ENCODE measurements around the gene HIPK1. TPM values are rescaled to one million over a fixed set of nuclear protein-coding genes. Genes with fewer than 3 reads are reported as not detected.

Gene HIPK1
- total RNA-seq, 1 experiment from 2014 or later, result 48.2 TPM

DNA sequence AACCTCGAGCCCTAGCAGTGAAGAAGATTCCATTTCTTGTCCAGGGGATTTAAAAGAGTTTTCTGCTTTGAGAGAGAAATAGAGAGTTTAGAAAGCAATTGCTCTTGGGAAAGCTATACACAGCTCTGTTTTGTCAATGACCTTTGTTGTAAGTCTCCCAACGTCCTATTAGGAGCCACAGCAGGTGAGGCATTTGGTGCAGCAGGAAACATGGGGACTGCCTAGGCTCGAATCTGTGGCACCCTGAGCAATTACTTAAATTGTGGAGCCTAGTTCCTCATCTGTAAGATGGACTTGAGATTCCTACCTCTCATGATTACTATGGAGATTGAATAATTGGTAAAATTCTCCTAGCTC is 15.8 kb upstream of the HIPK1 start:
- intact Hi-C loops (cut with micrococcal nuclease; ENCODE audit: unreplicated experiment), result no loop called here
- Histone ChIP-seq H3K27me3 (replicated peaks; ENCODE audit: control insufficient read depth, insufficient read depth, low read length) (no peaks in the 10 kb centered on the region), H3K9me3 (no peaks in the 10 kb centered on the region), H3K4me3 (ENCODE audit: low read depth, low read length) (no peak overlapping the region), H3K36me3 (ENCODE audit: control insufficient read depth, insufficient read depth, low read length) (no peaks in the 10 kb centered on the region), H3K4me1 (no peaks in the 10 kb centered on the region)
- POLR2A ChIA-PET, result no interaction called here
- CTCF ChIA-PET, result interaction anchor here (0.5 kb wide), 1 partner anchor 49 kb away, joined by 5 read pairs; no protein-coding TSS in a partner anchor
- Mint-ChIP-seq H3K36me3 (ENCODE audit: insufficient read depth, unreplicated experiment) (no peaks in the 10 kb centered on the region), H3K27ac (ENCODE audit: unreplicated experiment) (no peak overlapping the region), H3K4me3 (ENCODE audit: unreplicated experiment) (no peak overlapping the region), H3K9me3 (ENCODE audit: unreplicated experiment) (no peaks in the 10 kb centered on the region), H3K4me1 (ENCODE audit: low read depth, unreplicated experiment) (no peaks in the 10 kb centered on the region), H3K27me3 (ENCODE audit: insufficient read depth, unreplicated experiment) (no peaks in the 10 kb centered on the region)
- TF ChIP-seq, protein P1, sequence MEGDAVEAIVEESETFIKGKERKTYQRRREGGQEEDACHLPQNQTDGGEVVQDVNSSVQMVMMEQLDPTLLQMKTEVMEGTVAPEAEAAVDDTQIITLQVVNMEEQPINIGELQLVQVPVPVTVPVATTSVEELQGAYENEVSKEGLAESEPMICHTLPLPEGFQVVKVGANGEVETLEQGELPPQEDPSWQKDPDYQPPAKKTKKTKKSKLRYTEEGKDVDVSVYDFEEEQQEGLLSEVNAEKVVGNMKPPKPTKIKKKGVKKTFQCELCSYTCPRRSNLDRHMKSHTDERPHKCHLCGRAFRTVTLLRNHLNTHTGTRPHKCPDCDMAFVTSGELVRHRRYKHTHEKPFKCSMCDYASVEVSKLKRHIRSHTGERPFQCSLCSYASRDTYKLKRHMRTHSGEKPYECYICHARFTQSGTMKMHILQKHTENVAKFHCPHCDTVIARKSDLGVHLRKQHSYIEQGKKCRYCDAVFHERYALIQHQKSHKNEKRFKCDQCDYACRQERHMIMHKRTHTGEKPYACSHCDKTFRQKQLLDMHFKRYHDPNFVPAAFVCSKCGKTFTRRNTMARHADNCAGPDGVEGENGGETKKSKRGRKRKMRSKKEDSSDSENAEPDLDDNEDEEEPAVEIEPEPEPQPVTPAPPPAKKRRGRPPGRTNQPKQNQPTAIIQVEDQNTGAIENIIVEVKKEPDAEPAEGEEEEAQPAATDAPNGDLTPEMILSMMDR (IDR thresholded peaks at IDR 0.05; ENCODE audit: insufficient read depth in 1 of 2, low read depth in 1 of 2, low read length in 1 of 2, severe bottlenecking in 1 of 2, unreplicated experiment in 1 of 2), result no peak
- DNase-seq, result no peak
- BruUV-seq (replicated peaks), result no TSS peak

DNA sequence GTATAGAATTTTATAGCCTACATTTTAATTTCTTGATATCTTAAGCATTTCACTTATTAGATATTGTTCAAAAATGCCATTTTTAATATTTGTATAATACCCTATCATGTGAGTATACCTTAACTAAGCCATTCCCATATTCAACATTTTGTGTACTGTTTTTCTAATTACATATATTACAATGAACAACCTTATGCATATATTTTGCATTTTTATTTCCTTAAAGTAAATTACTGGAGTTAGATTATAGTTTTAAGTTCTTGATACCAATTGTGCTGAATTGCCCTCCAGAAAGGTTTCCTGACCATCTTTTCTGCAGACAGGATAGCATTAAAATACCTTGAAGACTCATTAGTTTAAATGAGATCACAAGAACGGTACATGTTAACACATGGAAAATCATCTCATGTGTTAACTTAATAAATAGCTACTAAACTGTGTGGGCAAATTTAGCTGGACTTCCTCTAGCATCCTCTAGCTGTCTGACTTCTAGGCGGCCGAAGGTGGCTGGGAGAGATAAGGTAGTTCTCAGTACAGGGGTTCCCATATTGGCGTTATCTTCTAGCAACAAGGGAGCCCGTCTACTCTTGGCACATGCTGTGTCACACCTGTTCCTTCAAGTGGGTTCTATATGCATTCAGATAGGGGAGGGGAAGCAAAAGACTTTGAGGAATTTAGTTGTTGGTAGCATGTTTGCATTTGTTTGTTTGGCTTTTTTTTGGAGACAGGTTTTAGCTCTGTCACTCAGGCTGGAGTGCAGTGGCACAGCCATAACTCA is 15.0 kb upstream of the HIPK1 start:
- no peaks in the 10 kb centered on the region for H3K9me3 ChIP-seq
- H3K4me1 ChIP-seq, result no peaks in the 10 kb centered on the region
- H3K27me3 ChIP-seq (replicated peaks; ENCODE audit: control insufficient read depth, insufficient read depth, low read length), result no peaks in the 10 kb centered on the region
- Mint-ChIP-seq H3K9me3 (ENCODE audit: unreplicated experiment) (no peaks in the 10 kb centered on the region), H3K36me3 (ENCODE audit: insufficient read depth, unreplicated experiment) (no peaks in the 10 kb centered on the region), H3K4me1 (ENCODE audit: low read depth, unreplicated experiment) (no peaks in the 10 kb centered on the region), H3K4me3 (ENCODE audit: unreplicated experiment) (no peak overlapping the region), H3K27me3 (ENCODE audit: insufficient read depth, unreplicated experiment) (no peaks in the 10 kb centered on the region), H3K27ac (ENCODE audit: unreplicated experiment) (no peak overlapping the region)
- H3K4me3 ChIP-seq (ENCODE audit: low read depth, low read length), result no peak overlapping the region
- intact Hi-C loops (cut with micrococcal nuclease; ENCODE audit: unreplicated experiment), result no loop called here
- no TSS peak for BruUV-seq (replicated peaks)
- TF ChIP-seq, protein P1 (IDR thresholded peaks at IDR 0.05; ENCODE audit: insufficient read depth in 1 of 2, low read depth in 1 of 2, low read length in 1 of 2, severe bottlenecking in 1 of 2, unreplicated experiment in 1 of 2), result no peak
- no peaks in the 10 kb centered on the region for H3K36me3 ChIP-seq (ENCODE audit: control insufficient read depth, insufficient read depth, low read length)
- no peak for DNase-seq
- ChIA-PET CTCF (no interaction called here), POLR2A (no interaction called here)

DNA sequence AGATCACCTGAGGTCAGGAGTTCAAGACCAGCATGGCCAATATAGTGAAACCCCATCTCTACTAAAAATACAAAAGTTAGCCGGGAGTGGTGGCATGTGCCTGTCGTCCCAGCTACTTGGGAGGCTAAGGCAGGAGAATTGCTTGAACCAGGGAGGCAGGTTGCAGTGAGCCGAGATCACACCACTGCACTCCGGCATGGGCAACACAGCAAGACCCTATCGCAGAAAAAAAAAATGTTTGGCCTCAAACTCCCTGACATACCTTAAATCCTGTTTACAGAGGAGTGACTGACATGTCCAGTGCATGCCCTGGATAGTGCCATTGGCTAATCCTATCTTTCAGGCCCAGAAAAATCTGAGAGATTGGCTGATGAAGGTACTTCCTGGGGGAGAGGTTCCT is 12.2 kb upstream of the HIPK1 start:
- Mint-ChIP-seq H3K4me3 (ENCODE audit: unreplicated experiment) (no peak overlapping the region), H3K9me3 (ENCODE audit: unreplicated experiment) (no peaks in the 10 kb centered on the region), H3K27ac (ENCODE audit: unreplicated experiment) (no peak overlapping the region), H3K4me1 (ENCODE audit: low read depth, unreplicated experiment) (no peaks in the 10 kb centered on the region), H3K27me3 (ENCODE audit: insufficient read depth, unreplicated experiment) (no peaks in the 10 kb centered on the region), H3K36me3 (ENCODE audit: insufficient read depth, unreplicated experiment) (no peaks in the 10 kb centered on the region)
- no peaks in the 10 kb centered on the region for H3K4me1 ChIP-seq
- intact Hi-C loops (cut with micrococcal nuclease; ENCODE audit: unreplicated experiment), result no loop called here
- POLR2A ChIA-PET, result no interaction called here
- TF ChIP-seq, protein P1 (IDR thresholded peaks at IDR 0.05; ENCODE audit: insufficient read depth in 1 of 2, low read depth in 1 of 2, low read length in 1 of 2, severe bottlenecking in 1 of 2, unreplicated experiment in 1 of 2), result no peak
- H3K9me3 ChIP-seq, result no peaks in the 10 kb centered on the region
- DNase-seq, result no peak
- no peaks in the 10 kb centered on the region for H3K36me3 ChIP-seq (ENCODE audit: control insufficient read depth, insufficient read depth, low read length)
- H3K4me3 ChIP-seq (ENCODE audit: low read depth, low read length), result no peak overlapping the region
- no peaks in the 10 kb centered on the region for H3K27me3 ChIP-seq (replicated peaks; ENCODE audit: control insufficient read depth, insufficient read depth, low read length)
- BruUV-seq (replicated peaks), result no TSS peak
- CTCF ChIA-PET, result no interaction called here

Measured in Caco-2 (cell line).